GM23248 (cell line): Measurements from ENCODE around the gene ALDH3B2. TPM values are rescaled to one million over a fixed set of nuclear protein-coding genes. Genes with fewer than 3 reads are reported as not detected.

Experiments used
- DNase-seq: peaks from one replicate; pipeline ENCODE4 v3.0.0-alpha.2; 2015
- H2AFZ ChIP-seq: fragments of 200-600 bp; sonication (generic); 2 replicates; pipeline ENCODE4 v1.6.1; 2016; ENCODE audit warnings: antibody characterized with exemption
- H3F3A ChIP-seq: fragments of 200-600 bp; sonication (generic); 2 replicates; pipeline ENCODE4 v1.6.1; 2016; ENCODE audit warnings: mild to moderate bottlenecking, antibody characterized with exemption, mixed run types; ENCODE audit not compliant: insufficient read depth
- H3K27ac ChIP-seq: fragments of 200-600 bp; sonication (generic); 2 replicates; pipeline ENCODE4 v1.5.1; 2016; ENCODE audit warnings: mild to moderate bottlenecking
- H3K27me3 ChIP-seq: fragments of 200-600 bp; sonication (generic); replicated peaks from 2 replicates; pipeline ENCODE4 v1.6.1; 2016; ENCODE audit warnings: mild to moderate bottlenecking; ENCODE audit not compliant: insufficient read depth
- H3K36me3 ChIP-seq: fragments of 200-600 bp; sonication (generic); 2 replicates; pipeline ENCODE4 v1.6.1; 2016; ENCODE audit warnings: low read depth, mild to moderate bottlenecking
- H3K4me1 ChIP-seq: fragments of 200-600 bp; sonication (generic); 2 replicates; pipeline ENCODE4 v1.6.1; 2016; ENCODE audit warnings: mild to moderate bottlenecking; ENCODE audit not compliant: insufficient read depth
- H3K4me2 ChIP-seq: fragments of 200-600 bp; sonication (generic); one replicate; pipeline ENCODE4 v1.6.1; 2016; ENCODE audit warnings: mild to moderate bottlenecking; ENCODE audit not compliant: unreplicated experiment
- H3K4me3 ChIP-seq: fragments of 200-600 bp; sonication (generic); 2 replicates; pipeline ENCODE4 v1.5.1; 2016; ENCODE audit warnings: mild to moderate bottlenecking
- H3K79me2 ChIP-seq: fragments of 200-600 bp; sonication (generic); 2 replicates; pipeline ENCODE4 v1.6.1; 2016; ENCODE audit warnings: mild to moderate bottlenecking; ENCODE audit not compliant: insufficient read depth
- H3K9ac ChIP-seq: fragments of 200-600 bp; sonication (generic); 2 replicates; pipeline ENCODE4 v1.6.1; 2016; ENCODE audit warnings: mild to moderate bottlenecking
- H3K9me2 ChIP-seq: fragments of 200-600 bp; sonication (generic); 2 replicates; pipeline ENCODE4 v1.6.1; 2016; ENCODE audit warnings: mixed run types, mild to moderate bottlenecking, moderate library complexity; ENCODE audit not compliant: insufficient read depth
- H3K9me3 ChIP-seq: fragments of 200-600 bp; sonication (generic); one replicate; pipeline ENCODE4 v1.6.1; 2017; ENCODE audit warnings: low read depth
- H4K20me1 ChIP-seq: fragments of 200-600 bp; sonication (generic); 2 replicates; pipeline ENCODE4 v1.6.0; 2016; ENCODE audit not compliant: insufficient read depth
- EZH2 ChIP-seq: fragments of 200-600 bp; sonication (generic); IDR thresholded peaks from 2 replicates; pipeline ENCODE4 v1.6.1; 2018; ENCODE audit warnings: antibody characterized with exemption, mild to moderate bottlenecking; ENCODE audit not compliant: insufficient read depth, poor library complexity, severe bottlenecking
- EZH2phosphoT487 ChIP-seq: fragments of 200-600 bp; sonication (generic); IDR thresholded peaks from 2 replicates; pipeline ENCODE4 v1.6.1; 2018; ENCODE audit warnings: antibody characterized with exemption, moderate library complexity, mild to moderate bottlenecking, low read depth; ENCODE audit not compliant: insufficient read depth
- WGBS, 2 experiments: methylation state at CpG; one replicate each; pipeline ENCODE4 v1.1.6; 2015 to 2017; ENCODE audit warnings: low lambda C conversion rate in 2 of 2, low coverage in 1 of 2; ENCODE audit errors: missing lambda C conversion rate in 2 of 2; 5-methylcytosine and 5-hydroxymethylcytosine counted together
- in situ Hi-C: fragments of 300-500 bp; cut with MboI; formaldehyde crosslinking; loops from 2 replicates; pipeline ENCODE4 v1.15.0; 2020
- polyA plus RNA-seq: library from polyadenylated mRNA; unstranded; fragments of >200 nt; fragmentation: Nextera tagmentation; extraction: Ambion mirVana; gene quantifications from 2 replicates; pipeline ENCODE4 v1.2.1, GENCODE V29; 2016
- total RNA-seq: library from RNA; depleted of rRNA; stranded (reverse); fragments of >200 nt; shearing (Covaris generic); gene quantifications from 2 replicates; pipeline ENCODE4 v1.2.3, GENCODE V29; 2014

The ALDH3B2 gene
- total and polyA plus RNA-seq, 2 experiments from 2014 or later, result not detected

DNA sequence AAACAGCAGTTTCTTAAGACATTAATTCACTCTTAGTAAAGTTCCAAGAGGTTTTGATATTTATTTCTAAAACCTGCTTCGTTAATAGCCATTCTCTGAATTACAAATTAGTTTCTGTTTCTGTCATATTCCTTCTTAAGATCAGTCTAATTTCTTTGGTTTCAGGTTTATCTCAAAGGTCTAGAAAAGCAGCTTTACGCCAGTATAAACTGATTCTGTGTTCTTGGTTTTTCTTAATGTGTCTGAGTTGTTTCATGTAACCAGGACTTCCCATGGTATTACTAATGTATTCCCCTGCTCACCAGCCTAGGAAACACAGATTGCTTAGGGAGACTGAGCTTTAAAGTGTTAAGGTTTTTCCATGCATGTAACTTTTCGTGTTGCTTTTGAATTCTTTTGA is 17.1 kb downstream of the ALDH3B2 start:
- in situ Hi-C loops, result no loop called here
- Histone ChIP-seq H2AFZ (no peak overlapping the region), H4K20me1 (no peaks in the 10 kb centered on the region), H3K79me2 (no peaks in the 10 kb centered on the region), H3F3A (peaks cover 7% of the 10 kb centered on the region), H3K27me3 (peaks cover 19% of the 10 kb centered on the region), H3K9me2 (no peaks in the 10 kb centered on the region), H3K4me3 (no peak overlapping the region), H3K4me1 (0 out of 2 replicates have a peak, but pooled peaks cover 4% of the 10 kb centered on the region), H3K4me2 (no peak overlapping the region), H3K9ac (no peak overlapping the region), H3K9me3 (no peaks in the 10 kb centered on the region), H3K36me3 (no peaks in the 10 kb centered on the region), H3K27ac (no peak overlapping the region)
- WGBS, 2 experiments, result 15 to 22% methylated on average over 3 of the region's 3 CpGs
- TF ChIP-seq EZH2 (no peak), EZH2phosphoT487 (no peak)
- DNase-seq, result no peak

- no peak for DNase-seq
- Histone ChIP-seq H3K9me2 (no peaks in the 10 kb centered on the region), H4K20me1 (no peaks in the 10 kb centered on the region), H3K27ac (no peak overlapping the region), H3K9me3 (no peaks in the 10 kb centered on the region), H3K9ac (no peak overlapping the region), H3K36me3 (no peaks in the 10 kb centered on the region), H2AFZ (no peak overlapping the region), H3K4me3 (no peak overlapping the region), H3K27me3 (peaks cover 14% of the 10 kb centered on the region), H3K4me2 (no peak overlapping the region), H3K79me2 (no peaks in the 10 kb centered on the region), H3K4me1 (0 out of 2 replicates have a peak, but pooled peaks cover 4% of the 10 kb centered on the region), H3F3A (peaks cover 7% of the 10 kb centered on the region)
- TF ChIP-seq EZH2phosphoT487 (no peak), EZH2 (no peak)
- 39 to 53% methylated on average over 4 of the region's 4 CpGs for WGBS, 2 experiments
- in situ Hi-C loops, result no loop called here
Measured at GRCh38 chr11:67656278-67656922, 18.0 kb downstream of the ALDH3B2 start.

GRCh38 chr11:67654225-67654624 is 20.2 kb downstream of the ALDH3B2 start:
- WGBS, 2 experiments, result 52 to 55% methylated on average over 9 of the region's 9 CpGs
- in situ Hi-C loops, result no loop called here

GRCh38 chr11:67652965-67653845 is 21.2 kb downstream of the ALDH3B2 start:
- H3K27me3 ChIP-seq, result peaks cover 4% of the 10 kb centered on the region
- H3K79me2 ChIP-seq, result no peaks in the 10 kb centered on the region
- H3K27ac ChIP-seq, result no peak overlapping the region
- 0 out of 2 replicates have a peak, but pooled peaks cover 4% of the 10 kb centered on the region for H3K4me1 ChIP-seq
- H3K9ac ChIP-seq, result no peak overlapping the region
- DNase-seq, result no peak
- TF ChIP-seq EZH2, result no peak
- no peak for TF ChIP-seq EZH2phosphoT487
- H3K4me2 ChIP-seq, result no peak overlapping the region
- in situ Hi-C loops, result no loop called here
- no peaks in the 10 kb centered on the region for H3K36me3 ChIP-seq
- H4K20me1 ChIP-seq, result no peaks in the 10 kb centered on the region
- H3K4me3 ChIP-seq, result no peak overlapping the region
- no peak overlapping the region for H2AFZ ChIP-seq
- WGBS, 2 experiments, result 66% methylated on average over 15 of the region's 15 CpGs
- H3F3A ChIP-seq, result peaks cover 7% of the 10 kb centered on the region
- H3K9me2 ChIP-seq, result no peaks in the 10 kb centered on the region
- H3K9me3 ChIP-seq, result no peaks in the 10 kb centered on the region

More at GRCh38 chr11:67654225-67654624, 20.2 kb downstream of the ALDH3B2 start:
- Histone ChIP-seq H3K27ac (no peak overlapping the region), H3K79me2 (no peaks in the 10 kb centered on the region), H4K20me1 (no peaks in the 10 kb centered on the region), H3K9ac (no peak overlapping the region), H3K27me3 (peaks cover 9% of the 10 kb centered on the region), H3K9me2 (no peaks in the 10 kb centered on the region), H3K4me1 (0 out of 2 replicates have a peak, but pooled peaks cover 4% of the 10 kb centered on the region), H3K4me2 (no peak overlapping the region), H3K36me3 (no peaks in the 10 kb centered on the region), H3K9me3 (no peaks in the 10 kb centered on the region), H3F3A (peaks cover 7% of the 10 kb centered on the region), H3K4me3 (no peak overlapping the region), H2AFZ (no peak overlapping the region)
- TF ChIP-seq EZH2phosphoT487 (no peak), EZH2 (no peak)
- DNase-seq, result no peak
